GM23338 (cell line): ENCODE measurements around the gene NELFE. TPM values are rescaled to one million over a fixed set of nuclear protein-coding genes. Genes with fewer than 3 reads are reported as not detected.
"Not testable (repeated sequence)": the region's sequence is repeated elsewhere in the genome, so short reads cannot be mapped to it uniquely, and the experiment has no call there.

Experiments used
- ATAC-seq: fragments of 200-7000 bp; cut with Tn5 transposase; 3 replicates; pipeline ENCODE4 v1.9.1; 2020
- DNase-seq: peaks from one replicate; pipeline ENCODE4 v3.0.0-alpha.2; 2015; ENCODE audit warnings: low spot score
- H2AFZ ChIP-seq: fragments of 200-600 bp; sonication (generic); 2 replicates; pipeline ENCODE4 v1.8.0; 2016; ENCODE audit warnings: antibody characterized with exemption, mild to moderate bottlenecking, moderate library complexity
- H3F3A ChIP-seq: fragments of 200-600 bp; sonication (generic); replicated peaks from 2 replicates; pipeline ENCODE4 v1.8.0; 2017; ENCODE audit warnings: antibody characterized with exemption, mixed run types, low read depth
- H3K27ac ChIP-seq: fragments of 200-600 bp; sonication (generic); 2 replicates; pipeline ENCODE4 v1.6.1; 2016; ENCODE audit warnings: low read depth
- H3K27me3 ChIP-seq: fragments of 200-600 bp; sonication (generic); 2 replicates; pipeline ENCODE4 v1.8.0; 2016; ENCODE audit warnings: mild to moderate bottlenecking, mixed run types, moderate library complexity; ENCODE audit not compliant: insufficient read depth
- H3K36me3 ChIP-seq: fragments of 200-600 bp; sonication (generic); 2 replicates; pipeline ENCODE4 v1.8.0; 2016; ENCODE audit warnings: mild to moderate bottlenecking; ENCODE audit not compliant: insufficient read depth
- H3K4me1 ChIP-seq: fragments of 200-600 bp; sonication (generic); 2 replicates; pipeline ENCODE4 v1.8.0; 2016; ENCODE audit warnings: mild to moderate bottlenecking, moderate library complexity; ENCODE audit not compliant: insufficient read depth
- H3K4me2 ChIP-seq: fragments of 200-600 bp; sonication (generic); 2 replicates; pipeline ENCODE4 v1.7.1; 2017; ENCODE audit warnings: mixed run types
- H3K4me3 ChIP-seq: fragments of 200-600 bp; sonication (generic); 2 replicates; pipeline ENCODE4 v1.6.1; 2016; ENCODE audit warnings: mixed run types
- H3K79me2 ChIP-seq: fragments of 200-600 bp; sonication (generic); replicated peaks from 2 replicates; pipeline ENCODE4 v1.8.0; 2017; ENCODE audit warnings: mild to moderate bottlenecking; ENCODE audit not compliant: insufficient read depth
- H3K9me2 ChIP-seq: fragments of 200-600 bp; sonication (generic); 2 replicates; pipeline ENCODE4 v1.8.0; 2017; ENCODE audit not compliant: insufficient read depth
- H4K20me1 ChIP-seq: fragments of 200-600 bp; sonication (generic); replicated peaks from 2 replicates; pipeline ENCODE4 v1.8.0; 2017; ENCODE audit warnings: mild to moderate bottlenecking; ENCODE audit not compliant: insufficient read depth
- H3K27ac Mint-ChIP-seq: 2 replicates; pipeline ENCODE4 v1.8.0; 2020; ENCODE audit warnings: inconsistent platforms, mild to moderate bottlenecking, moderate library complexity, mixed read lengths
- H3K27me3 Mint-ChIP-seq: 3 replicates; pipeline ENCODE4 v1.8.0; 2022; ENCODE audit warnings: low read depth, mild to moderate bottlenecking, moderate library complexity, mixed read lengths, inconsistent platforms; ENCODE audit not compliant: insufficient read depth, poor library complexity
- H3K36me3 Mint-ChIP-seq: 3 replicates; pipeline ENCODE4 v1.8.0; 2021; ENCODE audit warnings: low read depth, mild to moderate bottlenecking, inconsistent platforms, moderate library complexity, mixed read lengths
- H3K4me1 Mint-ChIP-seq: 3 replicates; pipeline ENCODE4 v1.8.0; 2020; ENCODE audit warnings: mild to moderate bottlenecking, inconsistent platforms, mixed read lengths
- H3K4me3 Mint-ChIP-seq: 3 replicates; pipeline ENCODE4 v1.8.0; 2021; ENCODE audit warnings: moderate library complexity, mild to moderate bottlenecking, inconsistent platforms, mixed read lengths
- H3K9me3 Mint-ChIP-seq: 3 replicates; pipeline ENCODE4 v1.8.0; 2020; ENCODE audit warnings: moderate library complexity, mild to moderate bottlenecking, inconsistent platforms, mixed read lengths
- polyA plus RNA-seq: library from polyadenylated mRNA; unstranded; fragments of >200 nt; fragmentation: Nextera tagmentation; extraction: Ambion mirVana; gene quantifications from 2 replicates; pipeline ENCODE4 v1.2.1, GENCODE V29; 2016
- total RNA-seq: library from RNA; depleted of rRNA; stranded (reverse); fragments of >200 nt; shearing (Covaris generic); gene quantifications from 2 replicates; pipeline ENCODE4 v1.2.3, GENCODE V29; 2014

NELFE gene
- total and polyA plus RNA-seq, 2 experiments from 2014 or later, result 64.0 to 93.4 TPM

DNA sequence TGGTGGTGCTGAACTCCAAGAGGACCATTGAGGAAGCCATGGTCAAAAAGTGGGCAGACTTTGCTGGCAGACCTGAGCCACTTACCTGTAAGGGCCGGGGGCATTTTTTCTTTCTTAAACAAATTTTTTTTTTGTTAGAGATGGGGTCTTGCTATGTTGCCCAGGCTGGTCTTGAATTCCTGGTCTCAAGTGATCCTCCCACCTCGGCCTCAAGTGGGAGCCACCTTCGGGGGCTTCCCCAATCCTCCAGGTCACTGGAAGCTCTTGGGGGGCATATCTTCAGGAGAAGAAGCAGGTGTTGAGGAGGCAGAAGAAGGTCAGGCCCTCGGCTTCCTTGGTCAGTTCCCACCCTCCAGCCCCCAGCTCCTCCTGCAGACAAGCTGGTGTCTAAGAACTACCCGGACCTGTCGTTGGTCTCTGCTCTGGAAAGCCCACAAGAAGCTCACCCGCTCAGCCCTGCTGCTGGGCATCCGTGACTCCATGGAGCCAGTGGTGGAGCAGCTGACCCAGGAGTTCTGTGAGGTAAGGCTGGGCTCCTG lies 47.3 kb upstream of the NELFE start:
- not testable (repeated sequence) for H3K4me1 Mint-ChIP-seq, H3K27ac Mint-ChIP-seq, H3K4me2 ChIP-seq, H4K20me1 ChIP-seq, H3K27me3 ChIP-seq, H3K79me2 ChIP-seq, H3K36me3 Mint-ChIP-seq, H3K36me3 ChIP-seq, H3K4me1 ChIP-seq, ATAC-seq, H3K4me3 ChIP-seq, DNase-seq, H3K9me2 ChIP-seq, H3K4me3 Mint-ChIP-seq, H3K27ac ChIP-seq, H2AFZ ChIP-seq, H3K9me3 Mint-ChIP-seq, H3K27me3 Mint-ChIP-seq, H3F3A ChIP-seq

- not testable (repeated sequence) for H3K27me3 Mint-ChIP-seq, H3F3A ChIP-seq, H3K27ac Mint-ChIP-seq, H3K4me1 Mint-ChIP-seq, H3K4me3 Mint-ChIP-seq, H4K20me1 ChIP-seq, H3K4me1 ChIP-seq, ATAC-seq, DNase-seq, H3K36me3 ChIP-seq, H3K27me3 ChIP-seq, H2AFZ ChIP-seq, H3K9me2 ChIP-seq, H3K36me3 Mint-ChIP-seq, H3K4me3 ChIP-seq, H3K79me2 ChIP-seq, H3K4me2 ChIP-seq, H3K9me3 Mint-ChIP-seq, H3K27ac ChIP-seq
Measured at GRCh38 chr6:32005538-32005880, 46.7 kb upstream of the NELFE start.

GRCh38 chr6:32004864-32005537 lies 46.2 kb upstream of the NELFE start:
- H2AFZ ChIP-seq, ATAC-seq: not testable (repeated sequence)

DNA sequence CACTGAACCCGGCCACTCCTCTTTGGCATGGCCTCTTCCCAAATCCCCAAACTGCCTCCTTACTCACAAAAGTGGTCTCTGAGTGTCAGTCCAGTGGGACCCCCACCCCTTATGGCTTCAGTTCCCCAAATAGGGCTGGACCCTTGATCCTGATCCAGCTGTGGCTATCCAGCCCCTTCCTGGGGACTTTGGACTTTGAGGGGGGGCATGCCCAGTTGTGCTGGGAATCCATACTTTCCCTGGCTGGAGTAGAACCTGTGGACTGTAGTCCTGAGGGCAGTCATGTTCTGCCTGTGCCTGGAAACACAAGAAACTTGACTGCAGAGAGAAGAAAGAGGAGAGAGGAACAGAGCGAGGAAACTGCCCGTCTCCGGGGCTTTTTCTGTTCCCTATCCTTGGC lies 45.6 kb upstream of the NELFE start:
- not testable (repeated sequence) for H3K27me3 ChIP-seq, H3K4me1 Mint-ChIP-seq, H3K4me3 Mint-ChIP-seq, H3K36me3 Mint-ChIP-seq, H3F3A ChIP-seq, H2AFZ ChIP-seq, H3K4me1 ChIP-seq, H3K36me3 ChIP-seq, H3K4me3 ChIP-seq, H3K79me2 ChIP-seq, H3K27ac ChIP-seq, H3K9me2 ChIP-seq, H3K27me3 Mint-ChIP-seq, H4K20me1 ChIP-seq, H3K4me2 ChIP-seq, ATAC-seq, H3K9me3 Mint-ChIP-seq, H3K27ac Mint-ChIP-seq, DNase-seq

More at GRCh38 chr6:32004864-32005537, 46.2 kb upstream of the NELFE start:
- not testable (repeated sequence) for H3F3A ChIP-seq, H3K36me3 ChIP-seq, H3K27me3 ChIP-seq, H3K27ac ChIP-seq, H3K4me1 ChIP-seq, H3K36me3 Mint-ChIP-seq, H3K9me3 Mint-ChIP-seq, H3K4me3 Mint-ChIP-seq, H3K9me2 ChIP-seq, H3K4me2 ChIP-seq, H3K4me3 ChIP-seq, H3K4me1 Mint-ChIP-seq, H3K27ac Mint-ChIP-seq, H3K27me3 Mint-ChIP-seq, DNase-seq, H4K20me1 ChIP-seq, H3K79me2 ChIP-seq

DNA sequence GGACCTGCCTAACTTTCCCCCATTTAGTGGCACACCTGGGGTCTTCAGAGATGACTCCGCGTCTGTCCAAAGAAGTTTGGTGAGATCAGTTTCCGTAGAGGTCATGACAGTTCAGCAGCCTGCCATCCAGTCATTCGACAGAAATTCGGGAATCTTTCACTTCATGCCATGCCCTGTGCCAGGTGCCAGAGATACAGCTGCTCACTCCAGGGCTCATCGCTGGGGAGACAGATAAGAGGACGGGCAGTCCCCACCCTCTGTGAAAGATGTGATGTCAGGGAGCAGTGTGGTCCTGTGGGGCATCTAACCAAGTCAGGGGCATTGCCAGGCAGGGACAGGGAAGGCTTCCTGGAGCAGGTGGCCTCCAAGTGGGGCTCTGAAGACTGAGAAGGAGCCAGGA lies 44.5 kb upstream of the NELFE start:
- not testable (repeated sequence) for H2AFZ ChIP-seq, H3K27ac Mint-ChIP-seq, H3K27ac ChIP-seq, H3F3A ChIP-seq, H3K36me3 Mint-ChIP-seq, DNase-seq, H3K4me1 ChIP-seq, H3K79me2 ChIP-seq, H3K4me3 Mint-ChIP-seq, H3K36me3 ChIP-seq, H3K27me3 ChIP-seq, H3K4me3 ChIP-seq, H4K20me1 ChIP-seq, H3K4me1 Mint-ChIP-seq, H3K9me3 Mint-ChIP-seq, ATAC-seq, H3K27me3 Mint-ChIP-seq, H3K9me2 ChIP-seq, H3K4me2 ChIP-seq

DNA sequence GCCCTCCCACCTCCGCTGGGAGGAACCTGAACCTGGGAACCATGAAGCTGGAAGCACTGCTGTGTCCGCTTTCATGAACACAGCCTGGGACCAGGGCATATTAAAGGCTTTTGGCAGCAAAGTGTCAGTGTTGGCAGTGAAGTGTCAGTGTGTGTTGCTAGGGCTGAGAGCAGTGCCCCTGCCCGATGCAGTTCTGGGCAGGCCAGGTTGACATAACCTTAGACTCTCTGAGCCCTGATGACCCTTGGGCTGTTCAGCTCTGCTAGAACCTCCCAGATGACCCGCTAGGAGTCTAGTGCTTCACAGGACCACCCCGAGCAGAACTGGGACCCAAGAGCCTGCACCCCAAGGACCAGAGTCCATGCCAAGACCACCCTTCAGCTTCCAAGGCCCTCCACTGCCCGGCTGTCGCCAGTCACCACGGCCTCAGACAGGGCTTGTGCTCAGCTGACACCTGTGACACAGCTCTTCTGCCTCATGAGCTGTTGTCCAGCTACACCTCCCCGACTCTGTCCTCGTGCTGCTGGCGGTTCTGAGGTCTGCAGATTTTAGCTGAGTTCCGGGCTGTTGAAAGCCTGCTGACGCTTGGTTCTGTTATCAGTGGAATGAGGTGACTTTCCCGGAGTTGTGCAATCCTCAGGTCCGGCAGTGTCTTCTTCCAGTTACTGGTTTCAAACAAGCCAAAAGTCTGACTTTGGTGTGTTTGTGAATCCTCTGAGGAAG lies 43.9 kb upstream of the NELFE start:
- not testable (repeated sequence) for H3K4me3 Mint-ChIP-seq, DNase-seq, H3K27ac ChIP-seq, H3K27me3 Mint-ChIP-seq, H3K9me2 ChIP-seq, H2AFZ ChIP-seq, H3K4me1 ChIP-seq, H3F3A ChIP-seq, H3K4me2 ChIP-seq, H3K4me1 Mint-ChIP-seq, H3K27ac Mint-ChIP-seq, H3K36me3 Mint-ChIP-seq, H3K27me3 ChIP-seq, H3K36me3 ChIP-seq, H3K79me2 ChIP-seq, H3K9me3 Mint-ChIP-seq, H3K4me3 ChIP-seq, ATAC-seq, H4K20me1 ChIP-seq
